ENCODE data around the gene FGF4.
"Not testable (repeated sequence)": the region's sequence is repeated elsewhere in the genome, so short reads cannot be mapped to it uniquely, and the experiment has no call there.

FGF4 gene

DNA sequence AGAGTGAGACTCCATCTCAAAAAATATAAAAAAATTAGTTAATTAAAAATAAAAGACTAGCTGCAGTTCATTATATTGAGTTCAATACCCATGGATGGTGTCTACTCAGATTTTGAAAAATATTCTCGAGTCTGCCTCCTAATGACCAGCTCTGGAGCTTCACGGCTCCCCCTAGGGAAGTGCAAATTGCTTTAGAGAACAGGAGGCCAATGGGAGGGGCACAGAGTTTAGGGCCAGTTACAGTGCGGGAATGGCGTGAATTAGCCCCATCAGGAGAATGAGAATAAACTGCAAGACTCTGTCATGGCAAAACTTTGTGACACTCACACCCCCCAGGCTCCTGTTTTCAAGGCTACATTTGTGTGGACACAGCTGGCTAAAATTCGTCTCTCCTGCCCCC lies 4.6 kb downstream of the FGF4 start:
- Histone ChIP-seq H3K27me3 (ENCODE audit: control insufficient read depth, insufficient read depth, low read length) (peaks cover 37% of the 10 kb centered on the region), H3K27ac (ENCODE audit: low read depth, low read length) (peak overlapping the region; percentile 30; the same call in 1 of the 2 replicates)

DNA sequence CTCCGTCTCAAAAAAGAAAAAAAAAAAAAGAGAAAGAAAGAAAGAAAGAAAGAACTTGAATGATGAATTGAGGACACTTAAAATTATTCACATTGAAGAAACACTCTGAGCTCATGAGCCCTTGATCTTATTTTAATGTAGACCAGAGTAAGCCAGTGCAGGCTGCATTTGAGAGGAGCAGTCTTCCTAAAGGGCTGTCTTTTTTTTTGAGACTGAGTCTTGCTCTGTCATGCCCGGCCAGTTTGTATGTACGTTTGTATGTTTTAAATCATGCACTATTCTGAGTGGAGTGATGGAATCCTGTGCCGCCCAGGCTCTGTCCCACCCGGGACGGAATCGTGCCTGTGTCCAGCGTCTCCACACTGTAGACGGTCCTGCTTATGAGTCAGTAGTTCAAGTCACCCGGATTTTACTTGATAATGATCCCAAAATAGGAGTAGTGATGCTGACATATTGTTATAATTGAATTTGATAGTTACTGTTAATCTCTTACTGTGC lies 9.6 kb downstream of the FGF4 start:
- no peak overlapping the region for H3K9ac ChIP-seq (ENCODE audit: low read length)
- H3K27ac ChIP-seq (ENCODE audit: low read depth, low read length), result no peak overlapping the region
- H3K36me3 ChIP-seq (ENCODE audit: control insufficient read depth, insufficient read depth, low read length), result no peaks in the 10 kb centered on the region
- peaks cover 12% of the 10 kb centered on the region for H3K9me3 ChIP-seq (ENCODE audit: control insufficient read depth, insufficient read depth, low read depth, low read length)
- no peaks in the 10 kb centered on the region for H3K27me3 ChIP-seq (ENCODE audit: control insufficient read depth, insufficient read depth, low read length)
- no peak overlapping the region for H3K4me3 ChIP-seq (ENCODE audit: low read depth, low read length)
- H3K4me1 ChIP-seq (ENCODE audit: control insufficient read depth, insufficient read depth, low read length), result peaks cover 1% of the 10 kb centered on the region

More for the DNA sequence above, 4.6 kb downstream of the FGF4 start:
- 0 out of 2 replicates have a peak, but pooled peaks cover 5% of the 10 kb centered on the region for H3K9me3 ChIP-seq (ENCODE audit: control insufficient read depth, insufficient read depth, low read depth, low read length)
- peaks cover 34% of the 10 kb centered on the region for H3K4me1 ChIP-seq (ENCODE audit: control insufficient read depth, insufficient read depth, low read length)
- H3K36me3 ChIP-seq (ENCODE audit: control insufficient read depth, insufficient read depth, low read length), result no peaks in the 10 kb centered on the region
- no peak overlapping the region for H3K4me3 ChIP-seq (ENCODE audit: low read depth, low read length)
- no peak overlapping the region for H3K9ac ChIP-seq (ENCODE audit: low read length)

DNA sequence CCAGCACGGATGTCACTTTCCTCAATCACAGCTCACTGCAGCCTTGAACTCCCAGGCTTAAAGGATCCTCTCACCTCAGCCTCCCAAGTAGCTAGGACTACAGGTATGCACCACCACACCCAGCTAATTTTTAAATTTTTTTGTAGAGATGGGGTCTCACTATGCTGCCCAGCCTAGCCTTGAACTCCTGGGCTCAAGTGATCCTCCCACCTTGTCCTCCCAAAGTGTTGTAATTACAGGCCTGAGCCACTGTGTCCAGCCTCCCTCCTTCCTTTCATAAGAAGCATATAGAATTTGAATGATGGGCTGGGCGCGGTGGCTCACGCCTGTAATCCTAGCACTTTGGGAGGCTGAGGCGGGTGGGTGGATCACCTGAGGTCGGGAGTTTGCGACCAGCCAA lies 10.2 kb downstream of the FGF4 start:
- not testable (repeated sequence) for H3K27me3 ChIP-seq (ENCODE audit: control insufficient read depth, insufficient read depth, low read length); H3K36me3 ChIP-seq (ENCODE audit: control insufficient read depth, insufficient read depth, low read length); H3K27ac ChIP-seq (ENCODE audit: low read depth, low read length); H3K4me1 ChIP-seq (ENCODE audit: control insufficient read depth, insufficient read depth, low read length); H3K4me3 ChIP-seq (ENCODE audit: low read depth, low read length); H3K9ac ChIP-seq (ENCODE audit: low read length)
- peaks cover 12% of the 10 kb centered on the region for H3K9me3 ChIP-seq (ENCODE audit: control insufficient read depth, insufficient read depth, low read depth, low read length)

DNA sequence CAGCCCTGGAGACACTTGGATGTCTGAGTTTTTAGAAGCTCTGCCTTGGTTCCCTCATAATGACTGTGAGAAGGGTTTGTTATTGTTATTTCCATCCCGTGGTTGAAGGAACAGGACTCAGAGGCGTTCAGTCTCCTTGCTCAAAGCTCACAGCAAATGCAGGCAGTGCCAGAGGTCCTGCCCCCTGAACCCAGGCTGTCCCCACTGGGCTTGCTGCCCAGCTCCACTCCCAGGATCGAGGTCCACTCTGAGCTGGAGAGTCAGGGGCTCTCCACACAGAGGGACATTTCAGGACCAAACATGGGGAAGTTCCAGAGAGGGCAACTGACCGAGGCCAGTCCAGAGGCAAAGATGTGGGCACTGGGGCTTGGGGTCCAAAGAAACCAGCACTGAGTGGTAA lies 14.8 kb downstream of the FGF4 start:
- no peak overlapping the region for H3K27ac ChIP-seq (ENCODE audit: low read depth, low read length)
- peaks cover 13% of the 10 kb centered on the region for H3K9me3 ChIP-seq (ENCODE audit: control insufficient read depth, insufficient read depth, low read depth, low read length)
- H3K4me3 ChIP-seq (ENCODE audit: low read depth, low read length), result no peak overlapping the region
- peaks cover 4% of the 10 kb centered on the region; the same call in 1 of the 2 replicates for H3K4me1 ChIP-seq (ENCODE audit: control insufficient read depth, insufficient read depth, low read length)
- H3K27me3 ChIP-seq (ENCODE audit: control insufficient read depth, insufficient read depth, low read length), result no peaks in the 10 kb centered on the region
- H3K9ac ChIP-seq (ENCODE audit: low read length), result no peak overlapping the region
- no peaks in the 10 kb centered on the region for H3K36me3 ChIP-seq (ENCODE audit: control insufficient read depth, insufficient read depth, low read length)

DNA sequence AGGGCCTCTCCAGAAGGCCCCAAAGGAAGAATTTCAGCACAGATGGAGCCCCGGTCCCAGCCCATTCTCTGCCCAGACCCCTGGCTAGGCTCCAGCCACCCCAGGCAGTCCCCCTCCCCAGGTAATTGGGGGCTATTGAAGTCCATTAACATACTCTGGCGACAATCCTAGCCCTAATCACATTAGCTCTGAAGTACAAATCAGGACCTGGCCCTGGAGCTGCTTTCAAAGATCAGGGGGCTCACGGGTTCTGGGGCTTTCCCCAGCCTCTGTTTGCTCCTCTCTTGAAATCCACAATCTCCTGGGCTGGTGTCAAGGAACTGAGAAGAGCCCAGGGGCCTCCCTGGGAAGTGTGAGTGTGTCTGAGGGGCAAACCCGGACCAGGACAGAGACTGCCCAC lies 22.3 kb downstream of the FGF4 start:
- no peak overlapping the region for H3K9ac ChIP-seq (ENCODE audit: low read length)
- no peak overlapping the region for H3K27ac ChIP-seq (ENCODE audit: low read depth, low read length)
- peaks cover 30% of the 10 kb centered on the region for H3K4me1 ChIP-seq (ENCODE audit: control insufficient read depth, insufficient read depth, low read length)
- H3K36me3 ChIP-seq (ENCODE audit: control insufficient read depth, insufficient read depth, low read length), result no peaks in the 10 kb centered on the region
- no peaks in the 10 kb centered on the region for H3K9me3 ChIP-seq (ENCODE audit: control insufficient read depth, insufficient read depth, low read depth, low read length)
- H3K4me3 ChIP-seq (ENCODE audit: low read depth, low read length), result no peak overlapping the region
- H3K27me3 ChIP-seq (ENCODE audit: control insufficient read depth, insufficient read depth, low read length), result no peaks in the 10 kb centered on the region

DNA sequence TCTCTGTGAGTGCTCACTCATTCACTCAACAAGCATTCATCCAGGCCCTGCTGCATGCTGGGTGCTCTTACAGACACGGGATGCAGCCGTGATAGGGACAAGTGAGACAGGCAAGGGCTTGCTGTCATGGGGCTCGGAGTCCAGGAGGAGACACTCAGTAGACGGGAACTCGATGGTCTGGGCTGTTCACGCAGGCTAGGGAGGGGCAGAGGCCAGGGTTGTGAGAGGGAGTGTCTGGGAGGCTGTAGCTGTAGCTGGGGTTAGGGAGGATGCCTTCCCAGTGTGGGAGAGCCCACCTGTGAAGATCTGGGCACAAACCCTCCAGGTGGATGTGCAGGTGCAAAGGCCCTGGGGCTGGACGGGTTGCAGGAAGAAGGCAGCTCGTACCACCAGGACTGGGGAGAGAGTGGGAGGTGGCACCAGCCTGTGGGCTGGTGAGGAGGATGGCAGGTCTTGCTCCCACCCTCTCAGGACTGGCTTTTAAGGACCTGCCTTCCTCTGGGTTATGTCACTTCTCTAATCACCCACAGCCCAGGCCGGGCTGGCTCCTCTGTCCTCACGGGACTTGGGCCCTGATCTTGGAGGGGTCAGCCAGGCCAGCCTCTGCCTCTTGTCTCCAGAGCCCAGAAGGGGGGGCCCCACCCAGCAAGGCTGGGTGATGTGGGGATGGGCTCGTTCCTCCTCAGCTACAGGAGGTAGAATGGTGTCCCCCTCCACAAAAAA lies 24.1 kb downstream of the FGF4 start:
- Histone ChIP-seq H3K9me3 (ENCODE audit: control insufficient read depth, insufficient read depth, low read depth, low read length) (no peaks in the 10 kb centered on the region), H3K27ac (ENCODE audit: low read depth, low read length) (no peak overlapping the region), H3K4me1 (ENCODE audit: control insufficient read depth, insufficient read depth, low read length) (peaks cover 43% of the 10 kb centered on the region), H3K9ac (ENCODE audit: low read length) (no peak overlapping the region), H3K4me3 (ENCODE audit: low read depth, low read length) (no peak overlapping the region), H3K36me3 (ENCODE audit: control insufficient read depth, insufficient read depth, low read length) (no peaks in the 10 kb centered on the region), H3K27me3 (ENCODE audit: control insufficient read depth, insufficient read depth, low read length) (no peaks in the 10 kb centered on the region)

DNA sequence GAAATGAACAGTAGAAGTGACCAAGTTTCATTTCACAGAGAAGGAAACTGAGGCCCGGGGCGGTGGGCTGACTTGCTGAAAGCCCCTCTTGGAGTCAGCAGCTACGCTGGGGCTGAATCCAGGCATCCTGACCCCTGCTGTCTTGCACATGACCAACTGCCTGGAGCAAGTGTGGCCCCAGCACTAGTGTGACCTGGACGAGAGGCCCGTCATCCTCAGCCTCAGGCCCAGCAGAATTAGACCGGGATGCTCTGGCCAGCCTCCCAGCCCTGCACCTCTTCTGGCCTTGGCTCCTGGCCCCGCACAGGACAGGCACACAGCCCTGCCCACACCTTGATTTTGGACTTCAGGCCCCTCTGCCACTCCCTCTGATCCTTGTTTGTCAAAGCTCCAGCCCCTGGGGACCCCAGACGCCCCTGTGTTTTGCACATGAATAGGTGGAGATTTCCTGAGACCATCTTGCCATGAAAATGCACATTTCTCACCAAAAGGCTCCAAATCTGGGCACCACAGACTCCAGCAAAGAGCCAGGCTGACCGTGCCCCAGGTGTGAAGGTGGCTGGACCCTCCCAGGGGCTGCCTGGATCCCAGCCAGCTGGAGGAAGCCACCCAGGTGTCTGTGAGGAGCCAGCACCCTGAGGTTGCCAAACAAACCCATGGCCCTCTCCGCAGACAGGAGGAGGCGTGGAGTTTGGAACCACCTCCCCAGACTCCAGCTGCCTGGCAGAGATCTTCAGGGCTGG lies 24.9 kb downstream of the FGF4 start:
- peaks cover 51% of the 10 kb centered on the region for H3K4me1 ChIP-seq (ENCODE audit: control insufficient read depth, insufficient read depth, low read length)
- H3K4me3 ChIP-seq (ENCODE audit: low read depth, low read length), result no peak overlapping the region
- H3K27ac ChIP-seq (ENCODE audit: low read depth, low read length), result no peak overlapping the region
- no peaks in the 10 kb centered on the region for H3K27me3 ChIP-seq (ENCODE audit: control insufficient read depth, insufficient read depth, low read length)
- no peaks in the 10 kb centered on the region for H3K36me3 ChIP-seq (ENCODE audit: control insufficient read depth, insufficient read depth, low read length)
- H3K9ac ChIP-seq (ENCODE audit: low read length), result no peak overlapping the region
- H3K9me3 ChIP-seq (ENCODE audit: control insufficient read depth, insufficient read depth, low read depth, low read length), result no peaks in the 10 kb centered on the region

DNA sequence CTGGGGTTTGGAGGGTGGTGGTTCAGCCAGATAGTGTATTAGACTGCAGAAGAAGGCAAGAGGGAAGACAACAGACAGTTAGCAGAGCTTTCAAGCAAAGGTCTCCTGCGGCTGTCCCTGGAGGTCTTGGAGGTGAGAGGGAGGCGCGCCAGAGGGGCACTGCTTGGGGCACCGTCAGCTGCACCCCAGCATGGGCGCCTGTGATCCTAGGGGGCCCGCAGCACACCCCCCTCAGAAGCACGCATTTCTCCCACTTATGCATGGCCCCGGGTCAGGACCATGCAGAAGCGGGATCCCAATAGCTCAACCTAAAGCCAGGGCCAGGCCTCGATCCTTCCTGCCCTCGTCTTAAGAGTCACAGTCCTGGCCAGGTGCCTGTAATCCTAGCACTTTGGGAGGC lies 26.5 kb downstream of the FGF4 start:
- H3K27ac ChIP-seq (ENCODE audit: low read depth, low read length), result no peak overlapping the region
- no peaks in the 10 kb centered on the region for H3K27me3 ChIP-seq (ENCODE audit: control insufficient read depth, insufficient read depth, low read length)
- H3K9ac ChIP-seq (ENCODE audit: low read length), result no peak overlapping the region
- no peaks in the 10 kb centered on the region for H3K9me3 ChIP-seq (ENCODE audit: control insufficient read depth, insufficient read depth, low read depth, low read length)
- peaks cover 53% of the 10 kb centered on the region for H3K4me1 ChIP-seq (ENCODE audit: control insufficient read depth, insufficient read depth, low read length)
- H3K4me3 ChIP-seq (ENCODE audit: low read depth, low read length), result no peak overlapping the region
- no peaks in the 10 kb centered on the region for H3K36me3 ChIP-seq (ENCODE audit: control insufficient read depth, insufficient read depth, low read length)

DNA sequence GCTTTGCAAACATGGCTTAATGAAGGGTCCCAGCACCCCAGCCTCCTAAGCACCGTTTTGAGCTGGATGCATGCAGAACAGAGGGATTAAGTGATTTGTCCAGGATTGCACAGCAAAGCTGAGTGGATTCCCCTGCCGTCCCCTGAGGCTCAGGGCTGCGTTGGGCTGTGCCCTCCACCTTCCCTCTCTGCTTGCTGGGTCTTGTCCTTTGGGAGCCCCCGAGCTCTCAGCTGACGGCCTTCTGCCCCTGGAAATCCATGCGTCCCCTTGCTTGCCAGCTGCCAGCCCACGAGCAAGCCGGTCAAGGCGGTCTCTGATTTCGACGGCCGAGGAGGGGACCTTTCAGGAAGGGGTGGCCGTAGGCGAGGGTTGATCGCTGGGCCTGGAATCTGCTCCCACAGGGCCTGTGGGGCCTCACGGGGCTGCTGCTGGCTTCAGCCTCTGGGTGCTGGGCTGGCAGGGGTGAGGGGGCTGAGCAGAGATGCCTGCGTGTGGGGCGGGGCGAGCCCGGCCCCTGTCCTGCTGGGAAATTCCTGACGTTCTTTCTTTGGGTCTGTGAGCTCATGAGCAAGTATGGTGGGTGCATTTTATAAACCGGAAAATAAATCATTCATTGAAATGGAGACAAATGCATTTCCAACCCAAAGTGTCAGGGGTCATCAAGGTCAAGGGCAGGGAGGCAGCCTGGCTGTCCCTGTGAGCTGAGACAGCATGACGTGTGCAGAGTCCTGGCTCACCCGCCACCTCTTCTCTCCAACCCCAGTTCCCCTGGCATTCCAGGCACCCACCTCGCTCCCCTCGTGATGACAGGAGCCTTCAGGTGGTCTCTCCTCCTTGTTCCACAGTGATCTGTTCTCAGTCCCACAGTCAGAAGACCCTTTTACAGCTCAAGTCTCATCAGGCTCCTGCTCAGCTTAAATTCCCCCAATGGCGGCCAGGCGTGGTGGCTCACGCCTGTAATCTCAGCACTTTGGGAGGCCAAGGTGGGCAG lies 28.1 kb downstream of the FGF4 start:
- Histone ChIP-seq H3K9ac (ENCODE audit: low read length) (no peak overlapping the region), H3K36me3 (ENCODE audit: control insufficient read depth, insufficient read depth, low read length) (no peaks in the 10 kb centered on the region), H3K4me1 (ENCODE audit: control insufficient read depth, insufficient read depth, low read length) (peaks cover 46% of the 10 kb centered on the region; the same call in 1 of the 2 replicates), H3K4me3 (ENCODE audit: low read depth, low read length) (no peak overlapping the region), H3K27me3 (ENCODE audit: control insufficient read depth, insufficient read depth, low read length) (no peaks in the 10 kb centered on the region), H3K9me3 (ENCODE audit: control insufficient read depth, insufficient read depth, low read depth, low read length) (no peaks in the 10 kb centered on the region), H3K27ac (ENCODE audit: low read depth, low read length) (no peak overlapping the region)

DNA sequence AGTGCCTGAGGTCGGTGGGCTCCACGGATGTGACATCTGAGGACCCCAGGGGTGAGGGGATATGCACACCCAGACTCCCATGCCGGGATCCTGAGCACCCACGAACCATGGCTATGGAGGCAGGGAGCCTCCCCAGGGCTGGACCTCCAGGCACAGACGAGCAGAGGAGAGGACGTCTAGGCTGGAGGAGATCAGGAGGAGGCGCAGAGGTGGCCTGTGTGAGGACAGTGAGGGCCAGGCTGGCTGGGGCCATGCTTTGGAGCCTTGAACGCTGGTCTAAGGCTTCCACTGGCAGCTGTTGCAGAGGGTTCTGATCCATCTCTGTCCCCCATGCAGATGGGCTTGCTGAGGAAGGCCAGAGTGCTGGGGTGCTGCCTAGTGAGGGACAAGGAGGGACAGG lies 29.0 kb downstream of the FGF4 start:
- no peaks in the 10 kb centered on the region for H3K36me3 ChIP-seq (ENCODE audit: control insufficient read depth, insufficient read depth, low read length)
- no peaks in the 10 kb centered on the region for H3K9me3 ChIP-seq (ENCODE audit: control insufficient read depth, insufficient read depth, low read depth, low read length)
- no peaks in the 10 kb centered on the region for H3K27me3 ChIP-seq (ENCODE audit: control insufficient read depth, insufficient read depth, low read length)
- no peak overlapping the region for H3K27ac ChIP-seq (ENCODE audit: low read depth, low read length)
- H3K9ac ChIP-seq (ENCODE audit: low read length), result no peak overlapping the region
- H3K4me3 ChIP-seq (ENCODE audit: low read depth, low read length), result no peak overlapping the region
- peaks cover 41% of the 10 kb centered on the region; the same call in 1 of the 2 replicates for H3K4me1 ChIP-seq (ENCODE audit: control insufficient read depth, insufficient read depth, low read length)

Data from HUES6 (cell line).